Right lobe of liver (tissue), 4 donors: ENCODE results near the gene TBC1D12.

Experiments
- POLR2A ChIP-seq: fragments of 450-650 bp; IDR thresholded peaks from one replicate; pipeline ENCODE4 v1.6.1; 2017; ENCODE audit warnings: antibody characterized with exemption, mild to moderate bottlenecking
- TF ChIP-seq, protein P1 (sequence below), 4 donors: fragments of 200-600 bp in 3 of 4; fragments of 450-650 bp in 1 of 4; IDR thresholded peaks; one replicate each; pipeline versions ENCODE4 v1.5.1 to v1.8.0; 2016 to 2022; ENCODE audit warnings: antibody characterized with exemption in 4 of 4, mild to moderate bottlenecking in 2 of 4
- donor health status: DM: no; HTN: no; CAD: no.
- donor health status: DM: no; HTN: no; CAD: no.
- donor health status: DM: no; HTN: yes; CAD: no.

DNA sequence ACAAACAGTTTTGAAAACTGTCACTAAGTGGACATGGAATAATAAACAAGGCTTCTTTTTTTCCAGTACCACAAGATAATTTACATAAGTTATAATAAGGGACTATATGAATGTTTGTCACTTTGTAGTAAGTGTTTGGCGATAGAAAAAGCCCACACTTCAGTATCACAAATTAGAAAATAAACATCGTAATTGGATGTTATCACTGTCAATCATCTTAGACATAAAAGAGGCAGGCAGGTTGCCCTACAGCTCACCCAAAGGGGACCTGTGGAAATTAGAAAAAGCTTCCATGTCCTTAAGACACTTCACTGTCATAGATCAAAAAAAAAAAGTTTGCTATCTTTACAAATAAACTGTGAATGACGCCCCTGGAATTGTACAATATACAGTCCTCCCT is 36.0 kb upstream of the TBC1D12 start:
- TF ChIP-seq, protein P1, sequence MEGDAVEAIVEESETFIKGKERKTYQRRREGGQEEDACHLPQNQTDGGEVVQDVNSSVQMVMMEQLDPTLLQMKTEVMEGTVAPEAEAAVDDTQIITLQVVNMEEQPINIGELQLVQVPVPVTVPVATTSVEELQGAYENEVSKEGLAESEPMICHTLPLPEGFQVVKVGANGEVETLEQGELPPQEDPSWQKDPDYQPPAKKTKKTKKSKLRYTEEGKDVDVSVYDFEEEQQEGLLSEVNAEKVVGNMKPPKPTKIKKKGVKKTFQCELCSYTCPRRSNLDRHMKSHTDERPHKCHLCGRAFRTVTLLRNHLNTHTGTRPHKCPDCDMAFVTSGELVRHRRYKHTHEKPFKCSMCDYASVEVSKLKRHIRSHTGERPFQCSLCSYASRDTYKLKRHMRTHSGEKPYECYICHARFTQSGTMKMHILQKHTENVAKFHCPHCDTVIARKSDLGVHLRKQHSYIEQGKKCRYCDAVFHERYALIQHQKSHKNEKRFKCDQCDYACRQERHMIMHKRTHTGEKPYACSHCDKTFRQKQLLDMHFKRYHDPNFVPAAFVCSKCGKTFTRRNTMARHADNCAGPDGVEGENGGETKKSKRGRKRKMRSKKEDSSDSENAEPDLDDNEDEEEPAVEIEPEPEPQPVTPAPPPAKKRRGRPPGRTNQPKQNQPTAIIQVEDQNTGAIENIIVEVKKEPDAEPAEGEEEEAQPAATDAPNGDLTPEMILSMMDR (IDR thresholded peaks at IDR 0.05), result no peak
- TF ChIP-seq POLR2A, result no peak
